ENCODE results near the gene SH3RF2.
"Not testable (repeated sequence)": the region's sequence is repeated elsewhere in the genome, so short reads cannot be mapped to it uniquely, and the experiment has no call there.

The SH3RF2 gene

GRCh38 chr5:145982572-145983318 is 46.4 kb downstream of the SH3RF2 start:
- H3K27me3 Mint-ChIP-seq, result peaks cover 3% of the 10 kb centered on the region
- H3K4me1 Mint-ChIP-seq (ENCODE audit: low read depth), result peaks cover 45% of the 10 kb centered on the region
- H3K4me3 Mint-ChIP-seq, result no peak overlapping the region
- H3K9me3 Mint-ChIP-seq, result no peaks in the 10 kb centered on the region
- intact Hi-C loops (cut with micrococcal nuclease), result no loop called here
- no peak overlapping the region for H3K27ac Mint-ChIP-seq
- no peaks in the 10 kb centered on the region for H3K36me3 Mint-ChIP-seq (ENCODE audit: low read depth)

GRCh38 chr5:145983446-145983845 is 47.1 kb downstream of the SH3RF2 start:
- Mint-ChIP-seq H3K27me3 (peaks cover 3% of the 10 kb centered on the region), H3K27ac (no peak overlapping the region), H3K36me3 (ENCODE audit: low read depth) (no peaks in the 10 kb centered on the region), H3K4me1 (ENCODE audit: low read depth) (peaks cover 45% of the 10 kb centered on the region), H3K4me3 (no peak overlapping the region), H3K9me3 (no peaks in the 10 kb centered on the region)
- intact Hi-C loops (cut with micrococcal nuclease), result no loop called here

GRCh38 chr5:145984072-145984471 is 47.7 kb downstream of the SH3RF2 start:
- Mint-ChIP-seq H3K4me3 (no peak overlapping the region), H3K36me3 (ENCODE audit: low read depth) (no peaks in the 10 kb centered on the region), H3K27me3 (peaks cover 3% of the 10 kb centered on the region), H3K27ac (peak overlapping the region; percentile 37), H3K9me3 (no peaks in the 10 kb centered on the region), H3K4me1 (ENCODE audit: low read depth) (peaks cover 45% of the 10 kb centered on the region)
- intact Hi-C loops (cut with micrococcal nuclease), result no loop called here

- intact Hi-C loops (cut with micrococcal nuclease), result no loop called here
- Mint-ChIP-seq H3K4me3 (no peak overlapping the region), H3K4me1 (ENCODE audit: low read depth) (peaks cover 23% of the 10 kb centered on the region), H3K27me3 (peaks cover 3% of the 10 kb centered on the region), H3K9me3 (peaks cover 9% of the 10 kb centered on the region), H3K36me3 (ENCODE audit: low read depth) (no peaks in the 10 kb centered on the region), H3K27ac (no peak overlapping the region)
Measured at GRCh38 chr5:145987856-145988255, 51.5 kb downstream of the SH3RF2 start.

GRCh38 chr5:145988993-145989392 is 52.6 kb downstream of the SH3RF2 start:
- Mint-ChIP-seq H3K36me3 (ENCODE audit: low read depth) (no peaks in the 10 kb centered on the region), H3K4me3 (no peak overlapping the region), H3K27ac (no peak overlapping the region), H3K9me3 (peaks cover 18% of the 10 kb centered on the region), H3K27me3 (peaks cover 3% of the 10 kb centered on the region), H3K4me1 (ENCODE audit: low read depth) (peaks cover 15% of the 10 kb centered on the region)
- intact Hi-C loops (cut with micrococcal nuclease), result no loop called here

GRCh38 chr5:145989428-145989827 is 53.0 kb downstream of the SH3RF2 start:
- Mint-ChIP-seq H3K9me3 (peaks cover 22% of the 10 kb centered on the region), H3K4me1 (ENCODE audit: low read depth) (peaks cover 10% of the 10 kb centered on the region), H3K27me3 (peaks cover 3% of the 10 kb centered on the region), H3K4me3 (no peak overlapping the region), H3K36me3 (ENCODE audit: low read depth) (no peaks in the 10 kb centered on the region), H3K27ac (no peak overlapping the region)
- intact Hi-C loops (cut with micrococcal nuclease), result no loop called here

GRCh38 chr5:145990170-145990569 is 53.8 kb downstream of the SH3RF2 start:
- Mint-ChIP-seq H3K27ac (no peak overlapping the region), H3K4me1 (ENCODE audit: low read depth) (peaks cover 3% of the 10 kb centered on the region), H3K27me3 (peaks cover 3% of the 10 kb centered on the region), H3K36me3 (ENCODE audit: low read depth) (no peaks in the 10 kb centered on the region), H3K9me3 (peaks cover 26% of the 10 kb centered on the region), H3K4me3 (no peak overlapping the region)
- intact Hi-C loops (cut with micrococcal nuclease), result no loop called here

- H3K4me1 Mint-ChIP-seq (ENCODE audit: low read depth), result no peaks in the 10 kb centered on the region
- H3K9me3 Mint-ChIP-seq, result peaks cover 26% of the 10 kb centered on the region
- no peak overlapping the region for H3K4me3 Mint-ChIP-seq
- intact Hi-C loops (cut with micrococcal nuclease), result no loop called here
- H3K27me3 Mint-ChIP-seq, result peaks cover 3% of the 10 kb centered on the region
- no peaks in the 10 kb centered on the region for H3K36me3 Mint-ChIP-seq (ENCODE audit: low read depth)
- H3K27ac Mint-ChIP-seq, result no peak overlapping the region
Measured at GRCh38 chr5:145991044-145991575, 54.7 kb downstream of the SH3RF2 start.

- H3K4me1 Mint-ChIP-seq (ENCODE audit: low read depth); H3K36me3 Mint-ChIP-seq (ENCODE audit: low read depth); H3K27ac Mint-ChIP-seq; intact Hi-C loops (cut with micrococcal nuclease); H3K4me3 Mint-ChIP-seq; H3K27me3 Mint-ChIP-seq: not testable (repeated sequence)
- peaks cover 26% of the 10 kb centered on the region for H3K9me3 Mint-ChIP-seq
Measured at GRCh38 chr5:145993538-145993937, 57.2 kb downstream of the SH3RF2 start.

GRCh38 chr5:145996135-145996534 is 59.8 kb downstream of the SH3RF2 start:
- H3K36me3 Mint-ChIP-seq (ENCODE audit: low read depth), result no peaks in the 10 kb centered on the region
- intact Hi-C loops (cut with micrococcal nuclease), result no loop called here
- peaks cover 26% of the 10 kb centered on the region for H3K9me3 Mint-ChIP-seq
- no peaks in the 10 kb centered on the region for H3K4me1 Mint-ChIP-seq (ENCODE audit: low read depth)
- H3K27me3 Mint-ChIP-seq, result no peaks in the 10 kb centered on the region
- no peak overlapping the region for H3K4me3 Mint-ChIP-seq
- H3K27ac Mint-ChIP-seq, result no peak overlapping the region

GRCh38 chr5:145999208-145999607 is 62.8 kb downstream of the SH3RF2 start:
- H3K27ac Mint-ChIP-seq, result no peak overlapping the region
- peaks cover 6% of the 10 kb centered on the region for H3K9me3 Mint-ChIP-seq
- no peak overlapping the region for H3K4me3 Mint-ChIP-seq
- intact Hi-C loops (cut with micrococcal nuclease), result no loop called here
- no peaks in the 10 kb centered on the region for H3K36me3 Mint-ChIP-seq (ENCODE audit: low read depth)
- H3K4me1 Mint-ChIP-seq (ENCODE audit: low read depth), result no peaks in the 10 kb centered on the region
- peaks cover 4% of the 10 kb centered on the region for H3K27me3 Mint-ChIP-seq

- no peak overlapping the region for H3K4me3 Mint-ChIP-seq
- H3K27ac Mint-ChIP-seq, result no peak overlapping the region
- peaks cover 4% of the 10 kb centered on the region for H3K27me3 Mint-ChIP-seq
- no peaks in the 10 kb centered on the region for H3K4me1 Mint-ChIP-seq (ENCODE audit: low read depth)
- no peaks in the 10 kb centered on the region for H3K36me3 Mint-ChIP-seq (ENCODE audit: low read depth)
- no peaks in the 10 kb centered on the region for H3K9me3 Mint-ChIP-seq
- intact Hi-C loops (cut with micrococcal nuclease), result no loop called here
Measured at GRCh38 chr5:146000072-146000471, 63.7 kb downstream of the SH3RF2 start.

- Mint-ChIP-seq H3K27ac (no peak overlapping the region), H3K9me3 (no peaks in the 10 kb centered on the region), H3K4me3 (no peak overlapping the region), H3K4me1 (ENCODE audit: low read depth) (peaks cover 14% of the 10 kb centered on the region), H3K27me3 (peaks cover 4% of the 10 kb centered on the region), H3K36me3 (ENCODE audit: low read depth) (no peaks in the 10 kb centered on the region)
- intact Hi-C loops (cut with micrococcal nuclease), result no loop called here
Measured at GRCh38 chr5:146001544-146002190, 65.3 kb downstream of the SH3RF2 start.

- Mint-ChIP-seq H3K27ac (no peak overlapping the region), H3K9me3 (no peaks in the 10 kb centered on the region), H3K4me3 (no peak overlapping the region), H3K27me3 (peaks cover 4% of the 10 kb centered on the region), H3K4me1 (ENCODE audit: low read depth) (peaks cover 22% of the 10 kb centered on the region), H3K36me3 (ENCODE audit: low read depth) (no peaks in the 10 kb centered on the region)
- intact Hi-C loops (cut with micrococcal nuclease), result no loop called here
Measured at GRCh38 chr5:146002491-146002890, 66.1 kb downstream of the SH3RF2 start.
